WTC11 (cell line): ENCODE measurements around the gene PPP6C. TPM values are rescaled to one million over a fixed set of nuclear protein-coding genes. Genes with fewer than 3 reads are reported as not detected.

Source experiments
- ATAC-seq: fragments of 200-7000 bp; cut with Tn5 transposase; 2 replicates; pipeline ENCODE4 v1.10.0; 2021; ENCODE audit warnings: mild to moderate bottlenecking, moderate library complexity
- CTCF ChIA-PET: fragments of 300-600 bp; sonication (Branson Sonifier 250); formaldehyde crosslinking; loops from one replicate; lab custom pipeline; 2021; ENCODE audit warnings: antibody characterized with exemption; lab: Charles Lee
- POLR2A ChIA-PET: fragments of 350-600 bp; sonication (Branson Sonifier 250); formaldehyde crosslinking; loops from one replicate; lab custom pipeline; 2021; ENCODE audit warnings: antibody characterized with exemption; lab: Charles Lee
- DNase-seq: peaks from one replicate; pipeline ENCODE4 v3.0.0; 2021; ENCODE audit warnings: low spot score
- H3K27ac Mint-ChIP-seq: 2 replicates; pipeline ENCODE4 v1.8.0; 2021; ENCODE audit warnings: mixed read lengths
- H3K27me3 Mint-ChIP-seq: 2 replicates; pipeline ENCODE4 v1.8.0; 2021; ENCODE audit warnings: low read depth, mild to moderate bottlenecking, moderate library complexity, mixed read lengths
- H3K36me3 Mint-ChIP-seq: 2 replicates; pipeline ENCODE4 v1.8.0; 2021; ENCODE audit warnings: mixed read lengths
- H3K4me1 Mint-ChIP-seq: 2 replicates; pipeline ENCODE4 v1.8.0; 2022; ENCODE audit warnings: mixed read lengths
- H3K4me3 Mint-ChIP-seq: 2 replicates; pipeline ENCODE4 v1.8.0; 2021; ENCODE audit warnings: mild to moderate bottlenecking, moderate library complexity, mixed read lengths
- H3K9me3 Mint-ChIP-seq: 2 replicates; pipeline ENCODE4 v1.8.0; 2021; ENCODE audit warnings: mixed read lengths
- ARID4B ChIP-seq: sonication (generic); formaldehyde crosslinking; IDR thresholded peaks from 2 replicates; pipeline ENCODE4 v1.8.0; 2023; ENCODE audit warnings: missing genetic modification reagents, mild to moderate bottlenecking, borderline replicate concordance
- ATF2 ChIP-seq: sonication (generic); formaldehyde crosslinking; IDR thresholded peaks from 2 replicates; pipeline ENCODE4 v1.8.1; 2022; ENCODE audit warnings: low read depth, missing genetic modification reagents, borderline replicate concordance
- ATF3 ChIP-seq: sonication (generic); formaldehyde crosslinking; conservative IDR thresholded peaks from 2 replicates; pipeline ENCODE4 v1.8.1; 2022; ENCODE audit warnings: mild to moderate bottlenecking, missing genetic modification reagents
- CBFB ChIP-seq: sonication (generic); formaldehyde crosslinking; IDR thresholded peaks from 2 replicates; pipeline ENCODE4 v1.8.1; 2022; ENCODE audit warnings: mild to moderate bottlenecking, low read depth, missing genetic modification reagents
- CREB1 ChIP-seq: sonication (generic); formaldehyde crosslinking; IDR thresholded peaks from 2 replicates; pipeline ENCODE4 v1.8.0; 2023; ENCODE audit warnings: mild to moderate bottlenecking, missing genetic modification reagents
- E2F4 ChIP-seq: sonication (generic); formaldehyde crosslinking; IDR thresholded peaks from 2 replicates; pipeline ENCODE4 v1.8.1; 2022; ENCODE audit warnings: low read depth, mild to moderate bottlenecking, moderate library complexity, missing genetic modification reagents, borderline replicate concordance
- E2F5 ChIP-seq: sonication (generic); formaldehyde crosslinking; IDR thresholded peaks from 2 replicates; pipeline ENCODE4 v1.8.1; 2022; ENCODE audit warnings: mild to moderate bottlenecking, moderate library complexity, missing genetic modification reagents
- FOXP1 ChIP-seq: sonication (generic); formaldehyde crosslinking; IDR thresholded peaks from 2 replicates; pipeline ENCODE4 v1.8.0; 2022; ENCODE audit warnings: missing genetic modification reagents, mild to moderate bottlenecking, moderate library complexity, borderline replicate concordance
- IRF1 ChIP-seq: sonication (generic); formaldehyde crosslinking; IDR thresholded peaks from 2 replicates; pipeline ENCODE4 v1.8.0; 2023; ENCODE audit warnings: missing genetic modification reagents
- JUN ChIP-seq: sonication (generic); formaldehyde crosslinking; IDR thresholded peaks from 2 replicates; pipeline ENCODE4 v1.8.0; 2023; ENCODE audit warnings: mild to moderate bottlenecking, missing genetic modification reagents
- KAT7 ChIP-seq: sonication (generic); formaldehyde crosslinking; IDR thresholded peaks from 2 replicates; pipeline ENCODE4 v1.8.1; 2023; ENCODE audit warnings: missing genetic modification reagents, mild to moderate bottlenecking, borderline replicate concordance
- MAX ChIP-seq: sonication (generic); formaldehyde crosslinking; IDR thresholded peaks from 2 replicates; pipeline ENCODE4 v1.8.0; 2022; ENCODE audit warnings: mild to moderate bottlenecking, missing genetic modification reagents
- MYBL2 ChIP-seq: sonication (generic); formaldehyde crosslinking; IDR thresholded peaks from 2 replicates; pipeline ENCODE4 v1.8.1; 2023; ENCODE audit warnings: mild to moderate bottlenecking, moderate library complexity, missing genetic modification reagents
- SOX15 ChIP-seq: fragments of 250-450 bp; sonication (Bioruptor Pico); IDR thresholded peaks from 2 replicates; pipeline ENCODE4 v1.9.0; 2021; ENCODE audit warnings: mild to moderate bottlenecking
- TEAD1 ChIP-seq: sonication (generic); formaldehyde crosslinking; IDR thresholded peaks from 2 replicates; pipeline ENCODE4 v1.8.0; 2022; ENCODE audit warnings: mild to moderate bottlenecking, missing genetic modification reagents
- ZBTB43 ChIP-seq: sonication (generic); formaldehyde crosslinking; IDR thresholded peaks from 2 replicates; pipeline ENCODE4 v1.8.1; 2023; ENCODE audit warnings: mild to moderate bottlenecking, missing genetic modification reagents
- ZNF396 ChIP-seq: fragments of 250-450 bp; sonication (Bioruptor Pico); IDR thresholded peaks from 2 replicates; pipeline ENCODE4 v1.8.0; 2021; ENCODE audit warnings: mild to moderate bottlenecking, moderate library complexity, borderline replicate concordance
- ZNF416 ChIP-seq: fragments of 250-450 bp; sonication (Bioruptor Pico); IDR thresholded peaks from 2 replicates; pipeline ENCODE4 v1.9.0; 2021; ENCODE audit warnings: mild to moderate bottlenecking, inconsistent platforms
- ZNF532 ChIP-seq: fragments of 250-450 bp; sonication (Bioruptor Pico); IDR thresholded peaks from 2 replicates; pipeline ENCODE4 v1.9.0; 2021; ENCODE audit warnings: mild to moderate bottlenecking, borderline replicate concordance
- total RNA-seq: library from RNA; stranded (reverse); gene quantifications from 3 replicates; pipeline ENCODE4 v1.2.3, GENCODE V29; 2021

PPP6C gene
- total RNA-seq, 1 experiment from 2014 or later = 40.9 TPM

- ChIA-PET POLR2A (interaction anchor here (0.5 to 2.7 kb wide), 5 partner anchors 10 to 199 kb away, joined by 3 to 16 read pairs (median 5); partner anchors contain the start of gene HSPA5), CTCF (interaction anchor here (1.2 kb wide), 2 partner anchors 27 to 161 kb away, joined by 3 to 5 read pairs; no protein-coding TSS in a partner anchor)
- H3K9me3 Mint-ChIP-seq = no peaks in the 10 kb centered on the region
- peaks cover 3% of the 10 kb centered on the region; the same call in 1 of the 2 replicates for H3K27me3 Mint-ChIP-seq
- H3K4me3 Mint-ChIP-seq = peak within 1 kb of the TSS; percentile 82
- peaks cover 6% of the 10 kb centered on the region for H3K4me1 Mint-ChIP-seq
- H3K27ac Mint-ChIP-seq = peak within 1 kb of the TSS; percentile 86
- ATAC-seq (peak; percentile 99), DNase-seq (peak; percentile 97)
- H3K36me3 Mint-ChIP-seq = 0 out of 2 replicates have a peak, but pooled peaks cover 2% of the 10 kb centered on the region
- no peak for TF ChIP-seq E2F4 (CRISPR knock-in tag)
- no peak for TF ChIP-seq ATF3 (CRISPR knock-in tag)
- TF ChIP-seq SOX15 (CRISPR knock-in tag) = no peak
- no peak for TF ChIP-seq TEAD1 (CRISPR knock-in tag)
- TF ChIP-seq ZBTB43 (CRISPR knock-in tag) = no peak
- 0 out of 2 replicates have a peak, but pooled peaks have one; percentile 15 for TF ChIP-seq MYBL2
- no peak for TF ChIP-seq ATF2 (CRISPR knock-in tag)
- TF ChIP-seq ARID4B (CRISPR knock-in tag) = peak; percentile 75; the same call in 1 of the 2 replicates
- no peak for TF ChIP-seq IRF1 (CRISPR knock-in tag)
- no peak for TF ChIP-seq KAT7
- peak; percentile 76; the same call in 1 of the 2 replicates for TF ChIP-seq E2F5 (CRISPR knock-in tag)
- no peak for TF ChIP-seq JUN (CRISPR knock-in tag)
- TF ChIP-seq ZNF416 (CRISPR knock-in tag) = peak; percentile 81; the same call in 1 of the 2 replicates
- peak; percentile 93 for TF ChIP-seq MAX (CRISPR knock-in tag)
- TF ChIP-seq CREB1 = no peak
- TF ChIP-seq FOXP1 (CRISPR knock-in tag) = no peak
- no peak for TF ChIP-seq ZNF396
- no peak for TF ChIP-seq ZNF532 (CRISPR knock-in tag)
- TF ChIP-seq CBFB (CRISPR knock-in tag) = no peak
Measured at GRCh38 chr9:125200216-125201047, 10.8 kb upstream of the PPP6C start, which contains the start of gene RABEPK. Gene RABEPK (plus strand): TSS chr9:125200542. CDS start chr9:125203014, 2,472 bp downstream.
